Measurements from ENCODE around the gene ROBO2. TPM values are rescaled to one million over a fixed set of nuclear protein-coding genes. Genes with fewer than 3 reads are reported as not detected.

Gene ROBO2
- polyA plus RNA-seq, 2 of the 4 experiments (the other 2 are of a cell fraction), result 0.04 TPM; not detected in 1

- no peak overlapping the region for H3K27ac ChIP-seq
- no peak overlapping the region for H3K4me2 ChIP-seq
- no peaks in the 10 kb centered on the region for H3K9me3 ChIP-seq
- POLR2A ChIA-PET, result no interaction called here
- ATAC-seq (no peak), DNase-seq (ENCODE audit: low read depth in 1 of 2, low spot score in 1 of 2) (no peak), FAIRE-seq (no peak)
- WGBS (ENCODE audit: missing lambda C conversion rate), result 22% methylated on average over 11 of the region's 11 CpGs
- TF ChIP-seq HOXB5 (CRISPR knock-in tag; IDR thresholded peaks at IDR 0.05), result no peak
- no peak for TF ChIP-seq ZC3H11A (IDR thresholded peaks at IDR 0.05)
- no peak for TF ChIP-seq POLR2A (IDR thresholded peaks at IDR 0.05; ENCODE audit: low read length)
- no peak for TF ChIP-seq SMC3 (IDR thresholded peaks at IDR 0.05)
- TF ChIP-seq HDAC2 (IDR thresholded peaks at IDR 0.05), result no peak
- no peak for TF ChIP-seq JUN (IDR thresholded peaks at IDR 0.05)
- TF ChIP-seq, protein P1, sequence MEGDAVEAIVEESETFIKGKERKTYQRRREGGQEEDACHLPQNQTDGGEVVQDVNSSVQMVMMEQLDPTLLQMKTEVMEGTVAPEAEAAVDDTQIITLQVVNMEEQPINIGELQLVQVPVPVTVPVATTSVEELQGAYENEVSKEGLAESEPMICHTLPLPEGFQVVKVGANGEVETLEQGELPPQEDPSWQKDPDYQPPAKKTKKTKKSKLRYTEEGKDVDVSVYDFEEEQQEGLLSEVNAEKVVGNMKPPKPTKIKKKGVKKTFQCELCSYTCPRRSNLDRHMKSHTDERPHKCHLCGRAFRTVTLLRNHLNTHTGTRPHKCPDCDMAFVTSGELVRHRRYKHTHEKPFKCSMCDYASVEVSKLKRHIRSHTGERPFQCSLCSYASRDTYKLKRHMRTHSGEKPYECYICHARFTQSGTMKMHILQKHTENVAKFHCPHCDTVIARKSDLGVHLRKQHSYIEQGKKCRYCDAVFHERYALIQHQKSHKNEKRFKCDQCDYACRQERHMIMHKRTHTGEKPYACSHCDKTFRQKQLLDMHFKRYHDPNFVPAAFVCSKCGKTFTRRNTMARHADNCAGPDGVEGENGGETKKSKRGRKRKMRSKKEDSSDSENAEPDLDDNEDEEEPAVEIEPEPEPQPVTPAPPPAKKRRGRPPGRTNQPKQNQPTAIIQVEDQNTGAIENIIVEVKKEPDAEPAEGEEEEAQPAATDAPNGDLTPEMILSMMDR (IDR thresholded peaks at IDR 0.05), result no peak
- TF ChIP-seq CEBPB (IDR thresholded peaks at IDR 0.05), result no peak
- no peak for TF ChIP-seq TFCP2L1 (CRISPR knock-in tag; IDR thresholded peaks at IDR 0.05)
- TF ChIP-seq PBX3 (IDR thresholded peaks at IDR 0.05), result no peak
- no peak for TF ChIP-seq ATOH8 (CRISPR knock-in tag; IDR thresholded peaks at IDR 0.05; ENCODE audit: low read depth)
- TF ChIP-seq KDM5A (IDR thresholded peaks at IDR 0.05), result no peak
- TF ChIP-seq MAZ (IDR thresholded peaks at IDR 0.05; ENCODE audit: borderline replicate concordance, low read depth, low read length), result no peak
- TF ChIP-seq FOXS1 (CRISPR knock-in tag; IDR thresholded peaks at IDR 0.05), result no peak
- TF ChIP-seq NPAS2 (CRISPR knock-in tag; IDR thresholded peaks at IDR 0.05; ENCODE audit: borderline replicate concordance), result no peak
- TF ChIP-seq SREBF2 (IDR thresholded peaks at IDR 0.05), result no peak
- no peak for TF ChIP-seq BHLHE40 (IDR thresholded peaks at IDR 0.05; ENCODE audit: low read depth, low read length)
- TF ChIP-seq RAD21 (conservative IDR thresholded peaks at IDR 0.05 in 1 of 2, IDR thresholded peaks at IDR 0.05 in 1 of 2), result no peak
- no peak for TF ChIP-seq ZSCAN20 (CRISPR knock-in tag; IDR thresholded peaks at IDR 0.05)
- CTCF ChIA-PET, result no interaction called here
- no peak overlapping the region for H3K4me3 ChIP-seq
- no peaks in the 10 kb centered on the region for H3K4me1 ChIP-seq
Observed at GRCh38 chr3:77071809-77072208, 31.9 kb downstream of the ROBO2 start.

- Histone ChIP-seq H3K9me3 (no peaks in the 10 kb centered on the region), H3K27ac (no peak overlapping the region), H3K4me3 (no peak overlapping the region), H3K4me2 (no peak overlapping the region), H3K4me1 (no peaks in the 10 kb centered on the region)
- POLR2A ChIA-PET, result no interaction called here
- 0% methylated on average over 1 of the region's 1 CpG for WGBS (ENCODE audit: missing lambda C conversion rate)
- no peak for ATAC-seq
- CTCF ChIA-PET, result no interaction called here
- no peak for FAIRE-seq
- DNase-seq (ENCODE audit: low read depth in 1 of 2, low spot score in 1 of 2), result no peak
- TF ChIP-seq MAFK (IDR thresholded peaks at IDR 0.05; ENCODE audit: partially characterized antibody) (no peak), MAZ (IDR thresholded peaks at IDR 0.05; ENCODE audit: borderline replicate concordance, low read depth, low read length) (no peak), MYC (IDR thresholded peaks at IDR 0.05; ENCODE audit: borderline replicate concordance, low read length) (no peak), PHF8 (IDR thresholded peaks at IDR 0.05; ENCODE audit: borderline replicate concordance, low read depth) (no peak), POLR2A (IDR thresholded peaks at IDR 0.05; ENCODE audit: low read length) (no peak), NPAS2 (CRISPR knock-in tag; IDR thresholded peaks at IDR 0.05; ENCODE audit: borderline replicate concordance) (no peak), ZSCAN20 (CRISPR knock-in tag; IDR thresholded peaks at IDR 0.05) (no peak), KDM5A (IDR thresholded peaks at IDR 0.05) (no peak), HOXA7 (CRISPR knock-in tag; IDR thresholded peaks at IDR 0.05) (no peak)
- TF ChIP-seq, protein P1 (IDR thresholded peaks at IDR 0.05), result no peak
Observed at GRCh38 chr3:77072232-77072631, 32.3 kb downstream of the ROBO2 start.
